PC-9 (cell line): ENCODE measurements around the gene F2. TPM values are rescaled to one million over a fixed set of nuclear protein-coding genes. Genes with fewer than 3 reads are reported as not detected.

ENCODE experiments used
- BruUV-seq: library from RNA; stranded (reverse); fragments of 400-500 nt; replicated peaks from 2 replicates; lab custom pipeline; 2021; lab: Mats Ljungman, UMichigan
- CTCF ChIA-PET: fragments of 300-600 bp; sonication (Branson Sonifier 250); formaldehyde crosslinking; loops from one replicate; lab custom pipeline; 2022; ENCODE audit warnings: antibody characterized with exemption; lab: Charles Lee
- POLR2A ChIA-PET: fragments of 300-600 bp; sonication (Branson Sonifier 250); formaldehyde crosslinking; loops from one replicate; lab custom pipeline; 2022; ENCODE audit warnings: antibody characterized with exemption; ENCODE audit not compliant: unreplicated experiment; lab: Charles Lee
- DNase-seq, 2 experiments: peaks; one replicate each; pipeline versions ENCODE4 v3.0.0 to v3.0.0-alpha.2; 2015 to 2022; ENCODE audit warnings: mixed read lengths in 1 of 2
- H2AFZ ChIP-seq: fragments of 200-600 bp; sonication (generic); 2 replicates; pipeline ENCODE4 v1.8.1; 2017; ENCODE audit warnings: antibody characterized with exemption
- H3F3A ChIP-seq: fragments of 200-600 bp; sonication (generic); 2 replicates; pipeline ENCODE4 v1.8.1; 2017; ENCODE audit warnings: antibody characterized with exemption, mild to moderate bottlenecking, low read depth; ENCODE audit not compliant: insufficient read depth
- H3K27ac ChIP-seq: fragments of 200-600 bp; sonication (generic); 2 replicates; pipeline ENCODE4 v1.6.1; 2016; ENCODE audit warnings: mixed run types
- H3K27me3 ChIP-seq: fragments of 200-600 bp; sonication (generic); 2 replicates; pipeline ENCODE4 v1.6.1; 2016; ENCODE audit warnings: low read depth, mixed run types; ENCODE audit not compliant: insufficient read depth
- H3K36me3 ChIP-seq: fragments of 200-600 bp; sonication (generic); 2 replicates; pipeline ENCODE4 v1.6.1; 2016; ENCODE audit warnings: low read depth, mixed run types
- H3K4me1 ChIP-seq: fragments of 200-600 bp; sonication (generic); replicated peaks from 2 replicates; pipeline ENCODE4 v1.6.1; 2016; ENCODE audit warnings: mixed run types; ENCODE audit not compliant: insufficient read depth
- H3K4me2 ChIP-seq: fragments of 200-600 bp; sonication (generic); 2 replicates; pipeline ENCODE4 v1.6.1; 2017; ENCODE audit warnings: mixed run types
- H3K4me3 ChIP-seq: fragments of 200-600 bp; sonication (generic); 2 replicates; pipeline ENCODE4 v1.6.1; 2016; ENCODE audit warnings: mixed run types
- H3K79me2 ChIP-seq: fragments of 200-600 bp; sonication (generic); 2 replicates; pipeline ENCODE4 v1.6.1; 2017; ENCODE audit warnings: low read depth, mixed run types
- H3K9me2 ChIP-seq: fragments of 200-600 bp; sonication (generic); 2 replicates; pipeline ENCODE4 v1.8.1; 2017; ENCODE audit warnings: mild to moderate bottlenecking; ENCODE audit not compliant: insufficient read depth
- H3K9me3 ChIP-seq: fragments of 200-600 bp; sonication (generic); 2 replicates; pipeline ENCODE4 v1.8.1; 2016; ENCODE audit warnings: low read depth; ENCODE audit not compliant: insufficient read depth
- H4K20me1 ChIP-seq: fragments of 200-600 bp; sonication (generic); 2 replicates; pipeline ENCODE4 v1.8.1; 2017; ENCODE audit not compliant: insufficient read depth
- EZH2 ChIP-seq: fragments of 200-600 bp; sonication (generic); IDR thresholded peaks from 2 replicates; pipeline ENCODE4 v1.8.0; 2017; ENCODE audit warnings: antibody characterized with exemption, low read depth
- intact Hi-C: fragments of 100-400 bp; cut with micrococcal nuclease; formaldehyde crosslinking; loops from one replicate; pipeline ENCODE4 v1.10.0; 2022; ENCODE audit not compliant: unreplicated experiment
- total RNA-seq: library from RNA; stranded (reverse); gene quantifications from 2 replicates; pipeline ENCODE4 v1.2.3, GENCODE V29; 2021
- TF ChIP-seq, protein P1 (sequence below): fragments of 200-600 bp; sonication (generic); conservative IDR thresholded peaks from 2 replicates; pipeline ENCODE4 v1.6.1; 2017; ENCODE audit warnings: mixed run types, antibody characterized with exemption, mild to moderate bottlenecking, moderate library complexity

Gene F2
- total RNA-seq, 1 experiment from 2014 or later = not detected

GRCh38 chr11:46722566-46723358, 3.7 kb downstream of the F2 start:
- BruUV-seq = no TSS peak
- H3K9me2 ChIP-seq = no peaks in the 10 kb centered on the region
- H2AFZ ChIP-seq = no peak overlapping the region
- no peaks in the 10 kb centered on the region for H3K27me3 ChIP-seq
- H3F3A ChIP-seq = no peaks in the 10 kb centered on the region
- intact Hi-C loops = no loop called here
- ChIA-PET CTCF (interaction anchor here (0.6 kb wide), 1 partner anchor 1695 kb away, joined by 3 read pairs; no protein-coding TSS in a partner anchor), POLR2A (no interaction called here)
- H3K27ac ChIP-seq = no peak overlapping the region
- no peak for DNase-seq
- peaks cover 9% of the 10 kb centered on the region for H3K4me1 ChIP-seq
- TF ChIP-seq, protein P1, sequence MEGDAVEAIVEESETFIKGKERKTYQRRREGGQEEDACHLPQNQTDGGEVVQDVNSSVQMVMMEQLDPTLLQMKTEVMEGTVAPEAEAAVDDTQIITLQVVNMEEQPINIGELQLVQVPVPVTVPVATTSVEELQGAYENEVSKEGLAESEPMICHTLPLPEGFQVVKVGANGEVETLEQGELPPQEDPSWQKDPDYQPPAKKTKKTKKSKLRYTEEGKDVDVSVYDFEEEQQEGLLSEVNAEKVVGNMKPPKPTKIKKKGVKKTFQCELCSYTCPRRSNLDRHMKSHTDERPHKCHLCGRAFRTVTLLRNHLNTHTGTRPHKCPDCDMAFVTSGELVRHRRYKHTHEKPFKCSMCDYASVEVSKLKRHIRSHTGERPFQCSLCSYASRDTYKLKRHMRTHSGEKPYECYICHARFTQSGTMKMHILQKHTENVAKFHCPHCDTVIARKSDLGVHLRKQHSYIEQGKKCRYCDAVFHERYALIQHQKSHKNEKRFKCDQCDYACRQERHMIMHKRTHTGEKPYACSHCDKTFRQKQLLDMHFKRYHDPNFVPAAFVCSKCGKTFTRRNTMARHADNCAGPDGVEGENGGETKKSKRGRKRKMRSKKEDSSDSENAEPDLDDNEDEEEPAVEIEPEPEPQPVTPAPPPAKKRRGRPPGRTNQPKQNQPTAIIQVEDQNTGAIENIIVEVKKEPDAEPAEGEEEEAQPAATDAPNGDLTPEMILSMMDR = no peak
- TF ChIP-seq EZH2 = no peak
- H3K79me2 ChIP-seq = no peaks in the 10 kb centered on the region
- H3K9me3 ChIP-seq = no peaks in the 10 kb centered on the region
- no peak overlapping the region for H3K4me3 ChIP-seq
- H3K4me2 ChIP-seq = no peak overlapping the region
- no peaks in the 10 kb centered on the region for H4K20me1 ChIP-seq
- H3K36me3 ChIP-seq = no peaks in the 10 kb centered on the region

GRCh38 chr11:46723359-46723680, 4.3 kb downstream of the F2 start:
- intact Hi-C loops = no loop called here
- H3K27ac ChIP-seq = no peak overlapping the region
- TF ChIP-seq EZH2 = no peak
- TF ChIP-seq, protein P1 = no peak
- H2AFZ ChIP-seq = no peak overlapping the region
- H3K27me3 ChIP-seq = no peaks in the 10 kb centered on the region
- H3K4me3 ChIP-seq = no peak overlapping the region
- no peaks in the 10 kb centered on the region for H4K20me1 ChIP-seq
- no peaks in the 10 kb centered on the region for H3K9me2 ChIP-seq
- POLR2A ChIA-PET = no interaction called here
- no peaks in the 10 kb centered on the region for H3K36me3 ChIP-seq
- CTCF ChIA-PET = interaction anchor here (0.6 kb wide), 1 partner anchor 1695 kb away, joined by 3 read pairs; no protein-coding TSS in a partner anchor
- no peaks in the 10 kb centered on the region for H3K9me3 ChIP-seq
- peaks cover 4% of the 10 kb centered on the region for H3K4me1 ChIP-seq
- DNase-seq = no peak
- no TSS peak for BruUV-seq
- no peak overlapping the region for H3K4me2 ChIP-seq
- no peaks in the 10 kb centered on the region for H3K79me2 ChIP-seq
- no peaks in the 10 kb centered on the region for H3F3A ChIP-seq

- Histone ChIP-seq H3K9me3 (no peaks in the 10 kb centered on the region), H3F3A (no peaks in the 10 kb centered on the region), H3K36me3 (no peaks in the 10 kb centered on the region), H3K4me3 (no peak overlapping the region), H3K27me3 (no peaks in the 10 kb centered on the region), H3K4me1 (no peaks in the 10 kb centered on the region), H3K79me2 (no peaks in the 10 kb centered on the region), H4K20me1 (no peaks in the 10 kb centered on the region), H3K9me2 (no peaks in the 10 kb centered on the region), H2AFZ (no peak overlapping the region), H3K27ac (no peak overlapping the region), H3K4me2 (no peak overlapping the region)
- no peak for TF ChIP-seq EZH2
- TF ChIP-seq, protein P1 = no peak
- BruUV-seq = no TSS peak
- intact Hi-C loops = no loop called here
- ChIA-PET CTCF (no interaction called here), POLR2A (no interaction called here)
- no peak for DNase-seq
Observed at GRCh38 chr11:46724088-46724487, 5.1 kb downstream of the F2 start.
